H9 (cell line): ENCODE data around the gene ACTN4. TPM values are rescaled to one million over a fixed set of nuclear protein-coding genes. Genes with fewer than 3 reads are reported as not detected.

Source experiments
- DNase-seq: peaks from one replicate; pipeline ENCODE4 v3.0.0-alpha.2; 2017
- H2AFZ ChIP-seq: one replicate; pipeline ENCODE4 v1.6.1; 2013; ENCODE audit warnings: mild to moderate bottlenecking, low read length, control low read depth, moderate library complexity
- H2AK5ac ChIP-seq: 2 replicates; pipeline ENCODE4 v1.6.1; 2013; ENCODE audit warnings: low read length, control low read depth, mixed read lengths; ENCODE audit not compliant: insufficient read length
- H2BK120ac ChIP-seq: one replicate; pipeline ENCODE4 v1.6.1; 2013; ENCODE audit warnings: low read depth, mild to moderate bottlenecking, low read length, control low read depth, inconsistent platforms; ENCODE audit not compliant: poor library complexity, severe bottlenecking
- H2BK12ac ChIP-seq: 2 replicates; pipeline ENCODE4 v1.6.1; 2013; ENCODE audit warnings: low read length, control low read depth, mixed read lengths, low read depth; ENCODE audit not compliant: insufficient read length
- H2BK15ac ChIP-seq: 2 replicates; pipeline ENCODE4 v1.6.1; 2013; ENCODE audit warnings: low read depth, low read length, control low read depth
- H2BK20ac ChIP-seq: one replicate; pipeline ENCODE4 v1.6.1; 2013; ENCODE audit warnings: low read depth, mild to moderate bottlenecking, low read length, control low read depth, inconsistent platforms; ENCODE audit not compliant: poor library complexity, severe bottlenecking
- H2BK5ac ChIP-seq: 2 replicates; pipeline ENCODE4 v1.6.1; 2013; ENCODE audit warnings: low read length, control low read depth, mixed read lengths; ENCODE audit not compliant: insufficient read length
- H3K14ac ChIP-seq: 2 replicates; pipeline ENCODE4 v1.6.1; 2013; ENCODE audit warnings: low read length, control low read depth; ENCODE audit not compliant: insufficient read depth
- H3K18ac ChIP-seq: 2 replicates; pipeline ENCODE4 v1.6.1; 2013; ENCODE audit warnings: low read depth, mild to moderate bottlenecking, mixed read lengths, low read length, control low read depth; ENCODE audit not compliant: insufficient read length
- H3K23ac ChIP-seq: 2 replicates; pipeline ENCODE4 v1.6.1; 2013; ENCODE audit warnings: low read length, control low read depth, mixed read lengths, low read depth; ENCODE audit not compliant: insufficient read length
- H3K23me2 ChIP-seq: 2 replicates; pipeline ENCODE4 v1.6.1; 2013; ENCODE audit warnings: low read depth, mild to moderate bottlenecking, mixed read lengths, low read length, control low read depth; ENCODE audit not compliant: insufficient read length, poor library complexity, severe bottlenecking
- H3K27ac ChIP-seq: 2 replicates; pipeline ENCODE4 v1.5.1; 2013; ENCODE audit warnings: low read length, control low read depth, mixed read lengths, low read depth; ENCODE audit not compliant: insufficient read length
- H3K27me3 ChIP-seq: 2 replicates; pipeline ENCODE4 v1.6.1; 2013; ENCODE audit warnings: low read length, control low read depth, inconsistent platforms; ENCODE audit not compliant: insufficient read depth
- H3K4ac ChIP-seq: 2 replicates; pipeline ENCODE4 v1.6.1; 2013; ENCODE audit warnings: low read depth, mild to moderate bottlenecking, control low read depth, inconsistent platforms, low read length, moderate library complexity
- H3K4me1 ChIP-seq: 2 replicates; pipeline ENCODE4 v1.6.1; 2013; ENCODE audit warnings: low read length, control low read depth, inconsistent platforms; ENCODE audit not compliant: insufficient read depth
- H3K4me2 ChIP-seq: 2 replicates; pipeline ENCODE4 v1.6.1; 2013; ENCODE audit warnings: low read length, control low read depth, mixed read lengths; ENCODE audit not compliant: insufficient read length, insufficient read depth
- H3K56ac ChIP-seq: 2 replicates; pipeline ENCODE4 v1.6.1; 2013; ENCODE audit warnings: low read depth, mild to moderate bottlenecking, mixed read lengths, low read length, control low read depth; ENCODE audit not compliant: insufficient read length
- H3K79me1 ChIP-seq: 2 replicates; pipeline ENCODE4 v1.6.1; 2013; ENCODE audit warnings: low read depth, mild to moderate bottlenecking, moderate library complexity, low read length, control low read depth, inconsistent platforms; ENCODE audit not compliant: insufficient read depth, poor library complexity, severe bottlenecking
- H3K79me2 ChIP-seq: 2 replicates; pipeline ENCODE4 v1.6.1; 2013; ENCODE audit warnings: low read length, control low read depth, inconsistent platforms; ENCODE audit not compliant: insufficient read depth
- H3K9ac ChIP-seq: 2 replicates; pipeline ENCODE4 v1.6.1; 2013; ENCODE audit warnings: low read length, control low read depth, mixed read lengths; ENCODE audit not compliant: insufficient read length; ENCODE audit errors: extremely low read depth
- H3K9me3 ChIP-seq: one replicate; pipeline ENCODE4 v1.6.1; 2013; ENCODE audit warnings: low read depth, low read length, inconsistent platforms; ENCODE audit not compliant: control insufficient read depth
- H3T11ph ChIP-seq: one replicate; pipeline ENCODE4 v1.6.1; 2013; ENCODE audit warnings: mild to moderate bottlenecking, low read length, control low read depth, inconsistent platforms
- H4K20me1 ChIP-seq: one replicate; pipeline ENCODE4 v1.6.1; 2013; ENCODE audit not compliant: control insufficient read depth, insufficient read length, insufficient read depth
- H4K5ac ChIP-seq: 2 replicates; pipeline ENCODE4 v1.6.1; 2013; ENCODE audit warnings: low read depth, mild to moderate bottlenecking, mixed read lengths, low read length, control low read depth; ENCODE audit not compliant: insufficient read length
- H4K8ac ChIP-seq: replicated peaks from 2 replicates; pipeline ENCODE4 v1.6.1; 2013; ENCODE audit warnings: low read length, control low read depth, mixed read lengths, low read depth; ENCODE audit not compliant: insufficient read length
- H4K91ac ChIP-seq: 2 replicates; pipeline ENCODE4 v1.6.1; 2013; ENCODE audit warnings: low read depth, mild to moderate bottlenecking, moderate library complexity, mixed read lengths, low read length, control low read depth; ENCODE audit not compliant: insufficient read length
- H3K27ac Mint-ChIP-seq, 3 experiments: 2 replicates in 2 of 3; 3 replicates in 1 of 3; pipeline ENCODE4 v1.8.0; 2020 to 2021; ENCODE audit warnings: mixed read lengths in 3 of 3, mild to moderate bottlenecking in 1 of 3, moderate library complexity in 1 of 3
- H3K27me3 Mint-ChIP-seq: 2 replicates; pipeline ENCODE4 v1.8.0; 2021; ENCODE audit warnings: low read depth, mild to moderate bottlenecking, moderate library complexity, mixed read lengths
- H3K36me3 Mint-ChIP-seq, 3 experiments: 2 replicates in 2 of 3; 3 replicates in 1 of 3; pipeline ENCODE4 v1.8.0; 2020 to 2021; ENCODE audit warnings: low read depth in 3 of 3, mixed read lengths in 3 of 3; ENCODE audit not compliant: insufficient read depth in 1 of 3
- H3K4me1 Mint-ChIP-seq, 2 experiments: 2 replicates each; pipeline ENCODE4 v1.8.0; 2020; ENCODE audit warnings: mixed read lengths in 2 of 2
- H3K4me3 Mint-ChIP-seq, 2 experiments: 2 replicates in 1 of 2; 3 replicates in 1 of 2; pipeline ENCODE4 v1.8.0; 2020 to 2021; ENCODE audit warnings: mild to moderate bottlenecking in 2 of 2, mixed read lengths in 2 of 2, moderate library complexity in 1 of 2
- H3K9me3 Mint-ChIP-seq, 2 experiments: 2 replicates in 1 of 2; 3 replicates in 1 of 2; pipeline ENCODE4 v1.8.0; 2020; ENCODE audit warnings: mild to moderate bottlenecking in 2 of 2, mixed read lengths in 2 of 2, moderate library complexity in 1 of 2
- CTCF ChIP-seq: fragments of 200-600 bp; sonication (generic); conservative IDR thresholded peaks from 3 replicates; pipeline ENCODE4 v1.8.0; 2021; ENCODE audit warnings: antibody characterized with exemption, mild to moderate bottlenecking
- WGBS: extraction: QIAGEN DNeasy Blood & Tissue Kit; methylation state at CpG from one replicate; pipeline ENCODE4 v1.1.7; 2013; ENCODE audit warnings: missing lambda C conversion rate, low lambda C conversion rate, mixed read lengths; ENCODE audit not compliant: insufficient read length; ENCODE audit errors: extremely low coverage; 5-methylcytosine and 5-hydroxymethylcytosine counted together
- total RNA-seq: library from RNA; stranded (reverse); gene quantifications from 2 replicates; pipeline ENCODE4 v1.2.1, GENCODE V29; 2021

Gene ACTN4
- total RNA-seq, 1 experiment from 2014 or later: 369 TPM

- no CpG with 5 or more reads among the region's 22 CpGs for WGBS
- H3K27ac Mint-ChIP-seq: peak overlapping the region; percentile 73 to 83 (median 75); a peak in 6 of 7 replicates
Measured at GRCh38 chr19:38663156-38663651, 15.8 kb downstream of the ACTN4 start.

More at GRCh38 chr19:38663156-38663651, 15.8 kb downstream of the ACTN4 start:
- H3K18ac ChIP-seq: peak overlapping the region; percentile 33
- H3K79me1 ChIP-seq: no peaks in the 10 kb centered on the region
- peaks cover 44% of the 10 kb centered on the region; the same call in 1 of the 2 replicates for H3K79me2 ChIP-seq
- H3K4me1 ChIP-seq: peaks cover 42% of the 10 kb centered on the region
- no peak overlapping the region for H4K5ac ChIP-seq
- no peak overlapping the region for H3K9ac ChIP-seq
- Mint-ChIP-seq H3K36me3 (peaks cover 6 to 9% (median 7%) of the 10 kb centered on the region in 3 experiments; a peak in 6 of 7 replicates), H3K4me1 (peaks cover 79 to 83% of the 10 kb centered on the region in 2 experiments), H3K4me3 (peak overlapping the region in 1 of 2 experiments; percentile 21; a peak in 2 of 5 replicates), H3K9me3 (no peaks in the 10 kb centered on the region), H3K27me3 (no peaks in the 10 kb centered on the region)
- H4K20me1 ChIP-seq: no peaks in the 10 kb centered on the region
- no peak overlapping the region for H2BK12ac ChIP-seq
- H3K4me2 ChIP-seq: no peak overlapping the region
- H2AFZ ChIP-seq: no peak overlapping the region
- DNase-seq: no peak
- H4K91ac ChIP-seq: peak overlapping the region; percentile 10
- H3K27ac ChIP-seq: no peak overlapping the region
- no peak overlapping the region for H2BK15ac ChIP-seq
- peak overlapping the region; percentile 70; the same call in 1 of the 2 replicates for H3K14ac ChIP-seq
- no peak overlapping the region for H2BK5ac ChIP-seq
- H2AK5ac ChIP-seq: no peak overlapping the region
- no peak overlapping the region; the same call in 1 of the 2 replicates for H3K4ac ChIP-seq
- no peak for TF ChIP-seq CTCF
- no peaks in the 10 kb centered on the region for H3K9me3 ChIP-seq
- no peaks in the 10 kb centered on the region for H3K23me2 ChIP-seq
- H3K27me3 ChIP-seq: no peaks in the 10 kb centered on the region
- H2BK120ac ChIP-seq: no peak overlapping the region
- no peak overlapping the region for H3K56ac ChIP-seq
- H2BK20ac ChIP-seq: no peak overlapping the region
- H3K23ac ChIP-seq: no peak overlapping the region
- no peak overlapping the region for H3T11ph ChIP-seq
- H4K8ac ChIP-seq: no peak overlapping the region
